Measurements from ENCODE around the gene DLGAP1. TPM values are rescaled to one million over a fixed set of nuclear protein-coding genes. Genes with fewer than 3 reads are reported as not detected.

The DLGAP1 gene
- total and polyA plus RNA-seq, 2 experiments from 2014 or later, result 3.1 to 6.5 TPM

GRCh38 chr18:3649633-3650426 lies 805.3 kb downstream of the DLGAP1 start:
- DNase-seq (ENCODE audit: low spot score), result no peak
- H3K9me2 ChIP-seq (replicated peaks; ENCODE audit: insufficient read depth), result no peaks in the 10 kb centered on the region
- no peak overlapping the region for H3K4me3 ChIP-seq
- H3K4me1 ChIP-seq (ENCODE audit: insufficient read depth), result peaks cover 22% of the 10 kb centered on the region
- no peaks in the 10 kb centered on the region for H4K20me1 ChIP-seq (ENCODE audit: insufficient read depth, poor library complexity, severe bottlenecking)
- peak overlapping the region; percentile 13 for H3K27ac ChIP-seq
- H3K4me2 ChIP-seq, result no peak overlapping the region
- no peaks in the 10 kb centered on the region for H3K36me3 ChIP-seq (replicated peaks; ENCODE audit: insufficient read depth, low read depth)
- no peak overlapping the region for H2AFZ ChIP-seq
- TF ChIP-seq EZH2 (IDR thresholded peaks at IDR 0.05; ENCODE audit: borderline replicate concordance) (no peak), CTCF (IDR thresholded peaks at IDR 0.05; ENCODE audit: poor library complexity) (no peak), EZH2phosphoT487 (IDR thresholded peaks at IDR 0.05; ENCODE audit: low read depth, severe bottlenecking, unreplicated experiment) (no peak)
- H3K79me2 ChIP-seq, result no peaks in the 10 kb centered on the region
- WGBS (ENCODE audit: low lambda C conversion rate, missing lambda C conversion rate), result 75% methylated on average over 8 of the region's 8 CpGs
- H3K9me3 ChIP-seq (ENCODE audit: low read depth), result no peaks in the 10 kb centered on the region
- H3K27me3 ChIP-seq, result no peaks in the 10 kb centered on the region

- H3K79me2 ChIP-seq, result no peaks in the 10 kb centered on the region
- H3K4me3 ChIP-seq, result no peak overlapping the region
- H3K4me1 ChIP-seq (ENCODE audit: insufficient read depth), result peaks cover 16% of the 10 kb centered on the region
- H3K4me2 ChIP-seq, result no peak overlapping the region
- TF ChIP-seq CTCF (IDR thresholded peaks at IDR 0.05; ENCODE audit: poor library complexity) (no peak), EZH2 (IDR thresholded peaks at IDR 0.05; ENCODE audit: borderline replicate concordance) (no peak), EZH2phosphoT487 (IDR thresholded peaks at IDR 0.05; ENCODE audit: low read depth, severe bottlenecking, unreplicated experiment) (no peak)
- H3K27ac ChIP-seq, result no peak overlapping the region
- H2AFZ ChIP-seq, result no peak overlapping the region
- no peaks in the 10 kb centered on the region for H3K36me3 ChIP-seq (replicated peaks; ENCODE audit: insufficient read depth, low read depth)
- no peak for DNase-seq (ENCODE audit: low spot score)
- no peaks in the 10 kb centered on the region for H3K9me3 ChIP-seq (ENCODE audit: low read depth)
- WGBS (ENCODE audit: low lambda C conversion rate, missing lambda C conversion rate), result 83% methylated on average over 6 of the region's 6 CpGs
- no peaks in the 10 kb centered on the region for H3K27me3 ChIP-seq
- H3K9me2 ChIP-seq (replicated peaks; ENCODE audit: insufficient read depth), result no peaks in the 10 kb centered on the region
- H4K20me1 ChIP-seq (ENCODE audit: insufficient read depth, poor library complexity, severe bottlenecking), result no peaks in the 10 kb centered on the region
Measured at GRCh38 chr18:3649135-3649632, 805.9 kb downstream of the DLGAP1 start.

- H3K27ac ChIP-seq, result no peak overlapping the region
Measured at GRCh38 chr18:3648641-3649040, 806.5 kb downstream of the DLGAP1 start.

More at GRCh38 chr18:3648641-3649040, 806.5 kb downstream of the DLGAP1 start:
- Histone ChIP-seq H3K4me1 (ENCODE audit: insufficient read depth) (peaks cover 10% of the 10 kb centered on the region), H3K36me3 (replicated peaks; ENCODE audit: insufficient read depth, low read depth) (no peaks in the 10 kb centered on the region), H4K20me1 (ENCODE audit: insufficient read depth, poor library complexity, severe bottlenecking) (no peaks in the 10 kb centered on the region), H2AFZ (no peak overlapping the region), H3K4me3 (no peak overlapping the region), H3K9me2 (replicated peaks; ENCODE audit: insufficient read depth) (no peaks in the 10 kb centered on the region), H3K79me2 (no peaks in the 10 kb centered on the region), H3K27me3 (no peaks in the 10 kb centered on the region), H3K4me2 (no peak overlapping the region), H3K9me3 (ENCODE audit: low read depth) (no peaks in the 10 kb centered on the region)
- DNase-seq (ENCODE audit: low spot score), result no peak
- WGBS (ENCODE audit: low lambda C conversion rate, missing lambda C conversion rate), result 49% methylated on average over 2 of the region's 2 CpGs
- TF ChIP-seq EZH2 (IDR thresholded peaks at IDR 0.05; ENCODE audit: borderline replicate concordance) (no peak), EZH2phosphoT487 (IDR thresholded peaks at IDR 0.05; ENCODE audit: low read depth, severe bottlenecking, unreplicated experiment) (no peak), CTCF (IDR thresholded peaks at IDR 0.05; ENCODE audit: poor library complexity) (no peak)
